Measurements from ENCODE around the gene CCDC88C.
"Not testable (repeated sequence)": the region's sequence is repeated elsewhere in the genome, so short reads cannot be mapped to it uniquely, and the experiment has no call there.

Gene CCDC88C

DNA sequence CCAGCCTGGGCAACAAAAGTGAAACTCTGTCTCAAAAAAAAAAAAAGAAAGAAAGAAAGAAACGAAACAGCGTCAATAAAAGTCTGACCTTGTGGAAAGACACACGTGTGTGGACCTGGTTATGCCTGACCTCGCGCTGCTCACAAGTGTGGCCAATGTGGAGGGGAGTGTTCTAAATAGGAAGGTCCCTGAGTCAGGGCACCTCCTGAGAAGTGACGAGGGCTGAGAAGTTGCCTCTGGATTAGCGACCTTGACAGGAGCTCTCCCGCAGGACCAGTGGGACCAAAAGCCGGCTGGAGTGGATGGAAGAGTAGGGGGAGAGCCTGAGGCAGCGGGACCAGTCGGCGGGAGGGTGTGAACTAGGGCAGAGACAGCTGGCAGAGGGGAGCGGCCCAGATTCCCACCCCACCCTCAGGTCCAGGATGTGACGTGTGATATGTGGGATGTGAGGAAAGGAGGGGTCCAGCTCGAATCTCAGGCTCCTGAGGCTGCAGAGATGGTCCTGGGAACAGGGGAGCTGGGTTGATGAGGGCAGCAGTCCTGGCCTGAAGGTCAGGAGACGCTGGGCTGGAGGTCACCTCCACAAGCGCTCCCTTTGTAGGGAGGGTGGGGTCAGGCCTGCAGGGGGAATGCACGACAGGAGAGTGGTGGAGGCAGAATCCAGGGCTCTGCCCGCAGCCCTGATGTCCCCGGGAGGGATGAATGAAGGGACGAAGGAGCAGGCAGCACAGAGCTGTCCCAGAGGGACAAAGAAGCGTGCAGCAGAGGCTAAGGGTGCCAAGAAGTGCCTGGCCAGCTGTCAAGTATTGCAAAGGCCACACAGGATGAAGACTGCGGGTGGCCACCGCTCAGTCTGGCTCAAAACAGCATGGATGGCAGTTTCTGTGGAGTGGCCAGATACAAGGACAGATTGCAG is 148.3 kb downstream of the CCDC88C start:
- H3K27ac ChIP-seq: no peak overlapping the region
- TF ChIP-seq ZFX (IDR thresholded peaks at IDR 0.05; ENCODE audit: borderline replicate concordance): no peak
- TF ChIP-seq, protein P1, sequence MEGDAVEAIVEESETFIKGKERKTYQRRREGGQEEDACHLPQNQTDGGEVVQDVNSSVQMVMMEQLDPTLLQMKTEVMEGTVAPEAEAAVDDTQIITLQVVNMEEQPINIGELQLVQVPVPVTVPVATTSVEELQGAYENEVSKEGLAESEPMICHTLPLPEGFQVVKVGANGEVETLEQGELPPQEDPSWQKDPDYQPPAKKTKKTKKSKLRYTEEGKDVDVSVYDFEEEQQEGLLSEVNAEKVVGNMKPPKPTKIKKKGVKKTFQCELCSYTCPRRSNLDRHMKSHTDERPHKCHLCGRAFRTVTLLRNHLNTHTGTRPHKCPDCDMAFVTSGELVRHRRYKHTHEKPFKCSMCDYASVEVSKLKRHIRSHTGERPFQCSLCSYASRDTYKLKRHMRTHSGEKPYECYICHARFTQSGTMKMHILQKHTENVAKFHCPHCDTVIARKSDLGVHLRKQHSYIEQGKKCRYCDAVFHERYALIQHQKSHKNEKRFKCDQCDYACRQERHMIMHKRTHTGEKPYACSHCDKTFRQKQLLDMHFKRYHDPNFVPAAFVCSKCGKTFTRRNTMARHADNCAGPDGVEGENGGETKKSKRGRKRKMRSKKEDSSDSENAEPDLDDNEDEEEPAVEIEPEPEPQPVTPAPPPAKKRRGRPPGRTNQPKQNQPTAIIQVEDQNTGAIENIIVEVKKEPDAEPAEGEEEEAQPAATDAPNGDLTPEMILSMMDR (IDR thresholded peaks at IDR 0.05): no peak

DNA sequence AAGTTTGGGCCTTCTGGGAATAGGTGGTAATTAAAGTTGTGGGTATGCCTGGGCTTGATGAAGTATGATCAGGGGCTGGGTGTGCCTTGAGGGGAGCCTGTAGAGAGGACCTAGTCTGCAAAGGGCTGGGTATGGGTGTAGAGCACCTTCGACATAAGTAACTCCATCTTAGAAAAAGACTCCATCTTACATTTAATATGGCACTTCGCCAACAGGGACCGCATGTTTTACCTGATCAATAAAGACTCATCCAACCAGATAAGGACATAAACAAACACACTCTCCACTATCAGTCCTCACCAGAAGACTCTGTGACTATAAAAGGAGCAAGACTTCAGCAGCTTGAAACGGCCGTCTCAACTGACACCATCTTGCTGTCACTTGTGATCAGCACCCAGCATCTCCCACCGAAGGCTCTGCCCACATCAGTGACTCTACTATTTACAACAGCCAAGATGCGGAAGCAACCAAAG is 149.6 kb downstream of the CCDC88C start:
- no peak for TF ChIP-seq ZFX (IDR thresholded peaks at IDR 0.05; ENCODE audit: borderline replicate concordance)
- TF ChIP-seq, protein P1 (IDR thresholded peaks at IDR 0.05): no peak
- H3K27ac ChIP-seq: no peak overlapping the region

DNA sequence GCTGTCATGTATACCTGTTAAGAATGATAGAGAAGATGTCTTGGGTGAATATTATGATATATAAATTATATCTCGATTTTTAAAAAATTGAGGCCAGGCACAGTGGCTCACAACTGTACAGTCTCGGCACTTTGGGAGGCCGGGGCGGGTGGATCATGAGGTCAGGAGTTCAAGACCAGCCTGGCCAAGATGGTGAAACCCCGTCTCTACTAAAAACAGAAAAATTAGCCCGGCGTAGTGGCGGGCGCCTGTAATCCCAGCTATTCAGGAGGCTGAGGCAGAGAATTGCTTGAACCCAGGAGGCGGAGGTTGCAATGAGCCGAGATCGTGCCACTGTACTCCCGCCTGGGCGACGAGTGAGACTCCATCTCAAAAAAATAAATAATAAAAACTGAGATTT is 151.3 kb downstream of the CCDC88C start:
- H3K27ac ChIP-seq: not testable (repeated sequence)

DNA sequence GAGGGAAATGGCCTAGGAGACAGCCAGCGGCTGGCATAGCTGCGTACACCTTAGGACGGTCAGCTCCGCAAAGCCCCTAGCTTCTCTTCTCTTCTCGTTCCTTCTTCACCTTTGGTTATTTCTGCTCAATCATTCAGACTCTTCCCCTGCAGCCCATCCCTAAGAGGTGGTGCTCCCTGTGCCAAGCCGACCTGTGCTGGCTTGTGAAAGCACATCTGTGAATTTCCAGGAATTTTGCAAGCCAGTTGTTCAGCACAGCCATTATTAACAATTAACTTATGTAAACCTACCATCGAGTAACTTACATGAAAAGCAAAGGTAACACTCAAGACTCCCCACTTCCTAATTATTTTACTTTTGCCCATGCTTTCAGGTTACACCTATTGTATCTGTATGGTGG is 152.2 kb downstream of the CCDC88C start:
- no peak for TF ChIP-seq ZFX (IDR thresholded peaks at IDR 0.05; ENCODE audit: borderline replicate concordance)
- TF ChIP-seq, protein P1 (IDR thresholded peaks at IDR 0.05): no peak
- H3K27ac ChIP-seq: no peak overlapping the region

DNA sequence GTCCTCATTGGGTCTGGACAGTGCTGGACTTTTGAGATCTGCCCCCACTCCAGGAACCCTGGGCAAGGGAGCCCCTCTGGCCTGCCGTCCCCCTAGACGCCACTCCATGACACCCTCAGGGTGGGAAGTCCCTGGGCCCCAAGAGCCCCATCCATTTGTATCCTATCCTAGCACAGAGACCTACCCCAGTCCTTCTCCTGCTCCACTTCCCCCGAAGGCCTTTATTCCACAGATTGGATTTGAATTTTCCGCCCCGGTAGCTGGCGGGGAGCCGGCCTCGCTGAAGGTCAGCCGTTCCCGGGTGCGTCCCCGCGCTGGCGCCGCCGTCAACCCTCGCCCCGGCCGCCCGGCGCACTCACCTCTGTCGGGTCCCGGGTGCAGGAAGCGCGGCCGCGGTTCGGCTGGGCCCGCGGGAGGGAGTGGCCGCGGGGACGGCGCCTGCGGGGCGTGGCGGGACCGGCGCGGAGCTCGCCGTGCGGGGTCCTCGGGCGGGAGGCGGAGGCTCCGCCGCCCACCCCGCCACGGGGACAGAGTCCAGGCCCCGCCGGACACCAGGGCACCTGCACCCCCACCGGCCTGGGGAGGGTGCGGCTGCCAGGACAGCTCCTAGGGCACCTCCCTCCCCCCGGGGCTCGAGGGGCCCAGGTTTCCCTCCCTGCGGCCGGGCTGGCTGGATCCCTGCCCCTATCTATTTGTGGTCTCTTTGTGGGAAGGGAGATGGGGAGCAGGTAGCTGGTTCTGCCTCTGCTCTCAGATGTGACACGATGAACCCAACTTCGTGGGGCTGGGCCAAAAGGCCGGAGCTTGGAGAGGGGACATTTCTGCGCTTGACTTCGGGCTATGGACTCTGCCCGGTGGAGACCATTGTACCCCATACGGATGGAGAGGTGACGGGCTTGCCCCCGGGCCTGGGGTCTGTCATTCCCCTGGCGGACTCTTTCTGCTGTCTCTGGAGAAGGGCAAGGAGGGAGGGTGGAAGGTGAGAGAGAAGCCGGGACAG is 153.2 kb downstream of the CCDC88C start:
- TF ChIP-seq, protein P1 (IDR thresholded peaks at IDR 0.05): no peak
- TF ChIP-seq ZFX (IDR thresholded peaks at IDR 0.05; ENCODE audit: borderline replicate concordance): no peak
- no peak overlapping the region for H3K27ac ChIP-seq

DNA sequence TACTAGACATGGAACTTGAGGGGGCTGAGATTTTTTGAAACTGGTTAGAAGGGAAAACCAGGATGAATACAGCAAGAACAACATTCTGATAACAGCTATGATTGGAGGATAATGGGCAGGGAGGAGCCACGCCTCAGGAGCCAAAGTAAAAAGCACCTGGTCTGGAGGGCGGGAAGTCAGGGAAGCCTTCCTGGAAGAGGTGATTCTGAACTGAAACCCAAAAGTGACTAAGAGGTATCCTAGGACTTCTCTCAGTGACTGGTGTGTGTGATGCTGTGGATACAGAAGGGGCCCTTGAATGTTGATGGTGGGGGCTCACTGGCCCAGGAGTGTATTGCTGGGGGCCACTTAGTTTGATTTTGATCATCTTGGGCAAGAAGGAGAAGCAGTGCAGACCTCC is 154.3 kb downstream of the CCDC88C start:
- H3K27ac ChIP-seq: no peak overlapping the region
- TF ChIP-seq, protein P1 (IDR thresholded peaks at IDR 0.05): no peak
- no peak for TF ChIP-seq ZFX (IDR thresholded peaks at IDR 0.05; ENCODE audit: borderline replicate concordance)

DNA sequence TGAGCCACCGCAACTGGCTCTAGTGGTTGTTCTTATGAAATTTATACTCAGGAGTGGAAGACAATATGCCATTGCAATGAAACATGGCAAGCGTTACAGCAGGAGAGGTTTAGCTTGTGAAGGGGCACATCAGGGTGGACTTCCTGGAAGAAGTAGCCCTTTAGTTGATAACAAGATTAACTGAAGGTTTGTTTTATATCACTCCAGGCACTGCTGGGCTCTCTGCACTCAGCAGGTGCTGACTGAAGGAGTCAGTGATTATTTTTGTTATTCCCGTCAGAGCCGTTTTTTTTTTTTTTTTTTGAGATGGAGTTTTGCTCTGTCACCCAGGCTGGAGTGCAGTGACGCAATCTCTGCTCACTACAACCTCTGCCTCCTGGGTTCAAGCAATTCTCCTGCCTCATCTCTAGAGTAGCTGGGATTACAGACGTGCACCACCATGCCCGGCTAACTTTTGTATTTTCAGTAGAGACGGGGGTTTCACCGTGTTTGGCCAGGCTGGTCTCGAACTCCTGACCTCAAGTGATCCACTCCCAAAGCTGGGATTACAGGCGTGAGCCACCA is 155.6 kb downstream of the CCDC88C start:
- no peak for TF ChIP-seq ZFX (IDR thresholded peaks at IDR 0.05; ENCODE audit: borderline replicate concordance)
- TF ChIP-seq, protein P1 (IDR thresholded peaks at IDR 0.05): no peak
- no peak overlapping the region for H3K27ac ChIP-seq

All from 22Rv1 (cell line).